GM23248 (cell line): ENCODE data around the gene ARHGAP45. TPM values are rescaled to one million over a fixed set of nuclear protein-coding genes. Genes with fewer than 3 reads are reported as not detected.

Experiments
- DNase-seq: peaks from one replicate; pipeline ENCODE4 v3.0.0-alpha.2; 2015
- H2AFZ ChIP-seq: fragments of 200-600 bp; sonication (generic); 2 replicates; pipeline ENCODE4 v1.6.1; 2016; ENCODE audit warnings: antibody characterized with exemption
- H3F3A ChIP-seq: fragments of 200-600 bp; sonication (generic); 2 replicates; pipeline ENCODE4 v1.6.1; 2016; ENCODE audit warnings: mild to moderate bottlenecking, antibody characterized with exemption, mixed run types; ENCODE audit not compliant: insufficient read depth
- H3K27ac ChIP-seq: fragments of 200-600 bp; sonication (generic); 2 replicates; pipeline ENCODE4 v1.5.1; 2016; ENCODE audit warnings: mild to moderate bottlenecking
- H3K27me3 ChIP-seq: fragments of 200-600 bp; sonication (generic); replicated peaks from 2 replicates; pipeline ENCODE4 v1.6.1; 2016; ENCODE audit warnings: mild to moderate bottlenecking; ENCODE audit not compliant: insufficient read depth
- H3K36me3 ChIP-seq: fragments of 200-600 bp; sonication (generic); 2 replicates; pipeline ENCODE4 v1.6.1; 2016; ENCODE audit warnings: low read depth, mild to moderate bottlenecking
- H3K4me1 ChIP-seq: fragments of 200-600 bp; sonication (generic); 2 replicates; pipeline ENCODE4 v1.6.1; 2016; ENCODE audit warnings: mild to moderate bottlenecking; ENCODE audit not compliant: insufficient read depth
- H3K4me2 ChIP-seq: fragments of 200-600 bp; sonication (generic); one replicate; pipeline ENCODE4 v1.6.1; 2016; ENCODE audit warnings: mild to moderate bottlenecking; ENCODE audit not compliant: unreplicated experiment
- H3K4me3 ChIP-seq: fragments of 200-600 bp; sonication (generic); 2 replicates; pipeline ENCODE4 v1.5.1; 2016; ENCODE audit warnings: mild to moderate bottlenecking
- H3K79me2 ChIP-seq: fragments of 200-600 bp; sonication (generic); 2 replicates; pipeline ENCODE4 v1.6.1; 2016; ENCODE audit warnings: mild to moderate bottlenecking; ENCODE audit not compliant: insufficient read depth
- H3K9ac ChIP-seq: fragments of 200-600 bp; sonication (generic); 2 replicates; pipeline ENCODE4 v1.6.1; 2016; ENCODE audit warnings: mild to moderate bottlenecking
- H3K9me2 ChIP-seq: fragments of 200-600 bp; sonication (generic); 2 replicates; pipeline ENCODE4 v1.6.1; 2016; ENCODE audit warnings: mixed run types, mild to moderate bottlenecking, moderate library complexity; ENCODE audit not compliant: insufficient read depth
- H3K9me3 ChIP-seq: fragments of 200-600 bp; sonication (generic); one replicate; pipeline ENCODE4 v1.6.1; 2017; ENCODE audit warnings: low read depth
- H4K20me1 ChIP-seq: fragments of 200-600 bp; sonication (generic); 2 replicates; pipeline ENCODE4 v1.6.0; 2016; ENCODE audit not compliant: insufficient read depth
- EZH2 ChIP-seq: fragments of 200-600 bp; sonication (generic); IDR thresholded peaks from 2 replicates; pipeline ENCODE4 v1.6.1; 2018; ENCODE audit warnings: antibody characterized with exemption, mild to moderate bottlenecking; ENCODE audit not compliant: insufficient read depth, poor library complexity, severe bottlenecking
- EZH2phosphoT487 ChIP-seq: fragments of 200-600 bp; sonication (generic); IDR thresholded peaks from 2 replicates; pipeline ENCODE4 v1.6.1; 2018; ENCODE audit warnings: antibody characterized with exemption, moderate library complexity, mild to moderate bottlenecking, low read depth; ENCODE audit not compliant: insufficient read depth
- WGBS, 2 experiments: methylation state at CpG; one replicate each; pipeline ENCODE4 v1.1.6; 2015 to 2017; ENCODE audit warnings: low lambda C conversion rate in 2 of 2, low coverage in 1 of 2; ENCODE audit errors: missing lambda C conversion rate in 2 of 2; 5-methylcytosine and 5-hydroxymethylcytosine counted together
- in situ Hi-C: fragments of 300-500 bp; cut with MboI; formaldehyde crosslinking; loops from 2 replicates; pipeline ENCODE4 v1.15.0; 2020
- polyA plus RNA-seq: library from polyadenylated mRNA; unstranded; fragments of >200 nt; fragmentation: Nextera tagmentation; extraction: Ambion mirVana; gene quantifications from 2 replicates; pipeline ENCODE4 v1.2.1, GENCODE V29; 2016
- total RNA-seq: library from RNA; depleted of rRNA; stranded (reverse); fragments of >200 nt; shearing (Covaris generic); gene quantifications from 2 replicates; pipeline ENCODE4 v1.2.3, GENCODE V29; 2014

The ARHGAP45 gene
- total and polyA plus RNA-seq, 2 experiments from 2014 or later: 3.5 to 6.3 TPM

GRCh38 chr19:1121395-1121794, 54.4 kb downstream of the ARHGAP45 start:
- DNase-seq: no peak

GRCh38 chr19:1122021-1122971, 55.3 kb downstream of the ARHGAP45 start:
- H3K4me1 ChIP-seq: no peaks in the 10 kb centered on the region
- no peak overlapping the region for H2AFZ ChIP-seq
- H3K27ac ChIP-seq: no peak overlapping the region
- H3K9ac ChIP-seq: no peak overlapping the region
- WGBS, 2 experiments: 96 to 98% methylated on average over 42 to 63 of the region's 63 CpGs
- DNase-seq: no peak
- peaks cover 6% of the 10 kb centered on the region; the same call in 1 of the 2 replicates for H3F3A ChIP-seq
- H3K36me3 ChIP-seq: peaks cover 68% of the 10 kb centered on the region; the same call in 1 of the 2 replicates
- H3K9me3 ChIP-seq: no peaks in the 10 kb centered on the region
- H3K27me3 ChIP-seq: no peaks in the 10 kb centered on the region
- H3K4me3 ChIP-seq: no peak overlapping the region
- no peak overlapping the region for H3K4me2 ChIP-seq
- TF ChIP-seq EZH2phosphoT487: no peak
- no peak for TF ChIP-seq EZH2
- H4K20me1 ChIP-seq: no peaks in the 10 kb centered on the region
- H3K79me2 ChIP-seq: peaks cover 89% of the 10 kb centered on the region
- in situ Hi-C loops: no loop called here
- H3K9me2 ChIP-seq: no peaks in the 10 kb centered on the region

More at GRCh38 chr19:1121395-1121794, 54.4 kb downstream of the ARHGAP45 start:
- Histone ChIP-seq H3K4me1 (no peaks in the 10 kb centered on the region), H3K4me2 (no peak overlapping the region), H3K9me2 (no peaks in the 10 kb centered on the region), H3K9ac (no peak overlapping the region), H4K20me1 (no peaks in the 10 kb centered on the region), H3F3A (peaks cover 6% of the 10 kb centered on the region; the same call in 1 of the 2 replicates), H3K79me2 (peaks cover 82% of the 10 kb centered on the region), H3K27ac (no peak overlapping the region), H3K9me3 (no peaks in the 10 kb centered on the region), H3K4me3 (no peak overlapping the region), H2AFZ (no peak overlapping the region), H3K36me3 (peaks cover 71% of the 10 kb centered on the region; the same call in 1 of the 2 replicates), H3K27me3 (no peaks in the 10 kb centered on the region)
- in situ Hi-C loops: no loop called here
- TF ChIP-seq EZH2phosphoT487: no peak
- no peak for TF ChIP-seq EZH2
- WGBS, 2 experiments: 93 to 95% methylated on average over 8 to 10 of the region's 10 CpGs

GRCh38 chr19:1122972-1123363, 56.0 kb downstream of the ARHGAP45 start:
- Histone ChIP-seq H3K27me3 (no peaks in the 10 kb centered on the region), H3K9ac (no peak overlapping the region), H3K9me3 (no peaks in the 10 kb centered on the region), H3K4me1 (no peaks in the 10 kb centered on the region), H3K4me3 (no peak overlapping the region), H3K27ac (no peak overlapping the region), H3F3A (peaks cover 3% of the 10 kb centered on the region; the same call in 1 of the 2 replicates), H4K20me1 (no peaks in the 10 kb centered on the region), H2AFZ (no peak overlapping the region), H3K36me3 (peaks cover 62% of the 10 kb centered on the region; the same call in 1 of the 2 replicates), H3K4me2 (no peak overlapping the region), H3K79me2 (peaks cover 90% of the 10 kb centered on the region), H3K9me2 (no peaks in the 10 kb centered on the region)
- in situ Hi-C loops: no loop called here
- DNase-seq: peak; percentile 93
- no peak for TF ChIP-seq EZH2phosphoT487
- TF ChIP-seq EZH2: no peak
- WGBS, 2 experiments: 37 to 39% methylated on average over 18 to 21 of the region's 21 CpGs

GRCh38 chr19:1123381-1123780, 56.4 kb downstream of the ARHGAP45 start:
- Histone ChIP-seq H3K79me2 (peaks cover 91% of the 10 kb centered on the region), H3F3A (no peaks in the 10 kb centered on the region), H3K27me3 (no peaks in the 10 kb centered on the region), H3K9me3 (no peaks in the 10 kb centered on the region), H3K27ac (no peak overlapping the region), H3K4me2 (no peak overlapping the region), H3K36me3 (peaks cover 57% of the 10 kb centered on the region; the same call in 1 of the 2 replicates), H3K4me3 (no peak overlapping the region), H3K4me1 (no peaks in the 10 kb centered on the region), H3K9me2 (no peaks in the 10 kb centered on the region), H2AFZ (no peak overlapping the region), H4K20me1 (no peaks in the 10 kb centered on the region), H3K9ac (no peak overlapping the region)
- in situ Hi-C loops: no loop called here
- WGBS, 2 experiments: 98 to 99% methylated on average over 20 of the region's 20 CpGs
- no peak for DNase-seq
- TF ChIP-seq EZH2 (no peak), EZH2phosphoT487 (no peak)
